Retinal pigment epithelial cell (primary cell): ENCODE results near the gene SOWAHB.

Source experiments
- DNase-seq: peaks from one replicate; pipeline ENCODE4 v3.0.0-alpha.2; 2010; ENCODE audit warnings: low read depth
- H3K4me3 ChIP-seq: 2 replicates; pipeline ENCODE4 v1.5.1; 2011; ENCODE audit warnings: mild to moderate bottlenecking, low read length, control low read depth, moderate library complexity
- TF ChIP-seq, protein P1 (sequence below): conservative IDR thresholded peaks from 2 replicates; pipeline ENCODE4 v1.5.1; 2011; ENCODE audit warnings: low read depth, low read length, control low read depth, inconsistent platforms

SOWAHB gene

DNA sequence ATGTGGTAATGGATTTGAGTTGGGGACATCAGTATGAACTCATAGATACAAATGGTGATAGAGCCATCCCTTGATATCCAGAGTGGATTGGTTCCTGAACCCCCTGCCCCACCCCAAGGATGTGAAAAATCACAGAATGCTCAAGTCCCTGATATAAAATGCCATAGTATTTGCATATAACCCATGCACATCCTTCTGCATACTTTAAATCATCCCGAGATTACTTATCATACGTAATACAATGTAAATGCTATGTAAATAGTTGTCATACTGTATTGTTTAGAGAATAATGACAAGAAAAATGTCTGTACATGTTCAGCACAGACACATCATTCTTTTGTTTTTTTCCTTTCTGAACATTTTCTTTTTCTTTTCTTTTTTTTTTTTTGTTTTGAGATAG is 32.7 kb upstream of the SOWAHB start:
- TF ChIP-seq, protein P1, sequence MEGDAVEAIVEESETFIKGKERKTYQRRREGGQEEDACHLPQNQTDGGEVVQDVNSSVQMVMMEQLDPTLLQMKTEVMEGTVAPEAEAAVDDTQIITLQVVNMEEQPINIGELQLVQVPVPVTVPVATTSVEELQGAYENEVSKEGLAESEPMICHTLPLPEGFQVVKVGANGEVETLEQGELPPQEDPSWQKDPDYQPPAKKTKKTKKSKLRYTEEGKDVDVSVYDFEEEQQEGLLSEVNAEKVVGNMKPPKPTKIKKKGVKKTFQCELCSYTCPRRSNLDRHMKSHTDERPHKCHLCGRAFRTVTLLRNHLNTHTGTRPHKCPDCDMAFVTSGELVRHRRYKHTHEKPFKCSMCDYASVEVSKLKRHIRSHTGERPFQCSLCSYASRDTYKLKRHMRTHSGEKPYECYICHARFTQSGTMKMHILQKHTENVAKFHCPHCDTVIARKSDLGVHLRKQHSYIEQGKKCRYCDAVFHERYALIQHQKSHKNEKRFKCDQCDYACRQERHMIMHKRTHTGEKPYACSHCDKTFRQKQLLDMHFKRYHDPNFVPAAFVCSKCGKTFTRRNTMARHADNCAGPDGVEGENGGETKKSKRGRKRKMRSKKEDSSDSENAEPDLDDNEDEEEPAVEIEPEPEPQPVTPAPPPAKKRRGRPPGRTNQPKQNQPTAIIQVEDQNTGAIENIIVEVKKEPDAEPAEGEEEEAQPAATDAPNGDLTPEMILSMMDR: no peak
- H3K4me3 ChIP-seq: no peak overlapping the region
- DNase-seq: no peak

DNA sequence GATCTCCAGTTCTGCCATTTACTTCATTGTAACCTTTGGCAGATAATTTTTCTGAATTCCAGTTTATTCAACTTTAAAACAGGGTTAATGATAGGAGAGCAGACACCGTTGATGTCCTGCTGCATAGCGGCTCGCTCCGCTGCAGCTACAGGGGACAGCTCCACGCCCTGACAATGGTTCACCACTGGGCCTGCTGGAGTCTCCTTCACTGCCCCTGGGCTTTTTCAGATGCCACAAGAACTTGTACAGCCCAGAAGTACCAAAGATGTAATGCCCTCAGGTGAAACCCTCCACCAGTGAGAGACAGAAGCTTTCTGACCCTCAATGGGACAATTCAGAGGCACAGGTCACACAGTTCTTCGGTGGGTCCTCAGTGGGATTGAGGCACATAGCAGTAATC is 28.9 kb upstream of the SOWAHB start:
- no peak overlapping the region for H3K4me3 ChIP-seq
- TF ChIP-seq, protein P1: no peak
- DNase-seq: no peak

- TF ChIP-seq, protein P1: no peak
- no peak for DNase-seq
- no peak overlapping the region for H3K4me3 ChIP-seq
These were observed 25.8 kb upstream of the SOWAHB start for GRCh38 chr4:76923619-76924357.

- TF ChIP-seq, protein P1: no peak
- no peak for DNase-seq
- no peak overlapping the region for H3K4me3 ChIP-seq
These were observed 22.8 kb upstream of the SOWAHB start for GRCh38 chr4:76920715-76921114.

- no peak for DNase-seq
- no peak overlapping the region for H3K4me3 ChIP-seq
- TF ChIP-seq, protein P1: no peak
These were observed 11.8 kb upstream of the SOWAHB start for GRCh38 chr4:76909711-76910110.

GRCh38 chr4:76905521-76905920 is 7.6 kb upstream of the SOWAHB start:
- H3K4me3 ChIP-seq: no peak overlapping the region
- no peak for DNase-seq
- TF ChIP-seq, protein P1: no peak

DNA sequence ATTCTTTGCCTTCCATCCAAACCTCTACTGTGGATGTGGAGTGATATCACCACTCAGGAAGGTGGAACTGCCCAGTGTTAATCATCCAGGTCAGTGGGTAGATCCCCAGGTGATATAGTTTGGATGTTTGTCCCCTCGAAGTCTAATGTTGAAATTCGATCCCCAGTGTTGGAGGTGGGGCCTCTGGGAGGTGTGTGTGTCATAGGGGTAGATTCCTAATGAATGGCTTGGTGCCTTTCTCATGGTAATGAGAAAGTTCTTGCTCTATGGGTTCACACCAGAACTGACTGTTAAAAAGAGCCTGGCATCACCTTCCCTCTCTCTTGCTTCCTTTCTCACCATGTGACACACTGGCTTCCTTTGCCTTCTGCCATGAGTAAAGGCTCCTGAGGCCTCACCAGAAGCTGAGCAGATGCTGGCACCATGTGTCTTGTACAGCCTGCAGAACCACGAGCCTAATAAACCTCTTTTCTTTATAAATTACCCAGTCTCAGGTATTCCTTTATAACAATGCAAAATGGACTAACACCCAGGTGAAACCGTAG is 6.8 kb upstream of the SOWAHB start:
- no peak overlapping the region for H3K4me3 ChIP-seq
- TF ChIP-seq, protein P1: no peak
- no peak for DNase-seq
